Right lobe of liver (tissue), 6 donors: Measurements from ENCODE around the gene ELOVL6. TPM values are rescaled to one million over a fixed set of nuclear protein-coding genes. Genes with fewer than 3 reads are reported as not detected.
A peak's percentile ranks its signal among the peaks of the same experiment; 100 is the strongest.

Experiments used
- ATAC-seq, 4 donors: fragments of 200-7000 bp; cut with Tn5 transposase; one replicate each; pipeline ENCODE4 v1.9.1; 2020; ENCODE audit warnings: mild to moderate bottlenecking in 4 of 4, moderate library complexity in 4 of 4
- DNase-seq, 3 donors: peaks; one replicate each; pipeline ENCODE4 v3.0.0-alpha.2; 2020
- H3K27ac ChIP-seq, 3 donors: fragments of 200-600 bp; one replicate each; pipeline ENCODE4 v1.8.0; 2022
- H3K27me3 ChIP-seq, 2 donors: fragments of 200-600 bp; one replicate each; pipeline ENCODE4 v1.8.0; 2022
- H3K36me3 ChIP-seq, 4 donors: fragments of 200-600 bp; sonication (generic) in 1 of 4; one replicate each; pipeline versions ENCODE4 v1.5.1 to v1.8.0; 2017 to 2022; ENCODE audit warnings: control low read depth in 1 of 4
- H3K4me1 ChIP-seq, 4 donors: fragments of 200-600 bp; sonication (generic) in 1 of 4; one replicate each; pipeline versions ENCODE4 v1.5.1 to v1.8.0; 2017 to 2022; ENCODE audit warnings: control low read depth in 1 of 4
- H3K4me3 ChIP-seq, 3 donors: fragments of 200-600 bp; one replicate each; pipeline ENCODE4 v1.8.0; 2022
- H3K9me3 ChIP-seq, 4 donors: fragments of 200-600 bp; sonication (generic) in 1 of 4; one replicate each; pipeline versions ENCODE4 v1.5.1 to v1.8.0; 2017 to 2022; ENCODE audit warnings: control low read depth in 1 of 4
- CTCF ChIP-seq, 4 donors: fragments of 200-600 bp in 3 of 4; fragments of 450-650 bp in 1 of 4; IDR thresholded peaks; one replicate each; pipeline versions ENCODE4 v1.5.1 to v1.8.0; 2016 to 2022; ENCODE audit warnings: antibody characterized with exemption in 4 of 4, mild to moderate bottlenecking in 2 of 4
- POLR2A ChIP-seq: fragments of 450-650 bp; IDR thresholded peaks from one replicate; pipeline ENCODE4 v1.6.1; 2017; ENCODE audit warnings: antibody characterized with exemption, mild to moderate bottlenecking
- WGBS: methylation state at CpG from one replicate; pipeline ENCODE4 v1.1.6; 2018; ENCODE audit warnings: low coverage, low lambda C conversion rate; ENCODE audit not compliant: insufficient coverage; ENCODE audit errors: missing lambda C conversion rate; 5-methylcytosine and 5-hydroxymethylcytosine counted together
- intact Hi-C, 2 donors: fragments of 100-400 bp; cut with DNase I; formaldehyde crosslinking; loops; one replicate each; pipeline versions ENCODE4 v1.11.2 to v1.14.1; 2022
- total RNA-seq, 6 experiments: library from RNA; depleted of rRNA in 2 of 6; stranded (reverse); fragments of >200 nt in 2 of 6; fragmentation: NEBNext Ultra II Directional in 3 of 6; extraction: Animal tissue kit (Norgen Biotek cat#: 25700) in 3 of 6; gene quantifications; one replicate each; pipeline versions ENCODE4 v1.1.0 to v1.2.4, GENCODE V29; 2016 to 2023
- donor health status: DM: no; HTN: yes; CAD: no.
- donor health status: DM: no; HTN: no; CAD: no.
- donor health status: DM: no; HTN: no; CAD: no.
- donor health status: DM: no; HTN: yes; CAD: no.
- donor health status: DM: no; HTN: yes; CAD: no.

ELOVL6 gene
- total RNA-seq, 6 experiments from 2014 or later = 21.5 to 94.8 (median 31.2) TPM

DNA sequence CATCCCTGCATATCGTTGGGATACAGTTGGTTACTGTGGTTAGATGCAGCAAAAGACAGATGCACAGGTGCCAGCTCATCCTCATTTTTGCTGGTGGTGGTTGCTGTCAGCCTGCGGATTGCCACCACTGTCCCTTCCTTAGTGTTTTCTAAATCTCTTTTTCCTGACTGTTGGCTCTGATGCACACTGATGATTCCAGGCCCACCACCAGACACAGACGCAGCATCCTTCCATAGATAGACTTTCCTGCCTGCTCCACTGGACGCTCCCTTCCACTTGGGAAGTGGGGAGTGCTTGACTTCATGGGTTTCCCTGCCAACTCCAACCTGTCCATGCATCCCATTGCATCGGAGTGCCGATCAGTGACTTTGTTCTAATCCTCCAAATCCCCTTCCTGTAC lies 184.2 kb downstream of the ELOVL6 start:
- ATAC-seq = no peak
- Histone ChIP-seq H3K27me3 (no peaks in the 10 kb centered on the region), H3K36me3 (no peaks in the 10 kb centered on the region), H3K27ac (no peak overlapping the region), H3K4me1 (peaks cover 0 to 20% (median 5%) of the 10 kb centered on the region in 4 donors), H3K9me3 (no peaks in the 10 kb centered on the region), H3K4me3 (no peak overlapping the region)
- intact Hi-C loops = no loop called here
- TF ChIP-seq POLR2A = no peak
- 94% methylated on average over 6 of the region's 6 CpGs for WGBS
- no peak for DNase-seq

GRCh38 chr4:110012917-110013316 lies 185.5 kb downstream of the ELOVL6 start:
- peaks cover 0 to 34% (median 12%) of the 10 kb centered on the region in 4 donors for H3K4me1 ChIP-seq
- DNase-seq = no peak
- intact Hi-C loops = no loop called here
- TF ChIP-seq CTCF (IDR thresholded peaks at IDR 0.05) = no peak
- TF ChIP-seq POLR2A = no peak
- no peaks in the 10 kb centered on the region for H3K36me3 ChIP-seq
- no peaks in the 10 kb centered on the region for H3K27me3 ChIP-seq
- WGBS = 7% methylated on average over 1 of the region's 1 CpG
- H3K9me3 ChIP-seq = no peaks in the 10 kb centered on the region
- peak overlapping the region in 1 of 3 donors; percentile 22 for H3K27ac ChIP-seq
- H3K4me3 ChIP-seq = no peak overlapping the region
- ATAC-seq = no peak

- intact Hi-C loops = no loop called here
- peaks cover 0 to 46% (median 21%) of the 10 kb centered on the region in 4 donors for H3K4me1 ChIP-seq
- no peaks in the 10 kb centered on the region for H3K9me3 ChIP-seq
- 95% methylated on average over 4 of the region's 4 CpGs for WGBS
- DNase-seq (no peak), ATAC-seq (no peak)
- H3K27ac ChIP-seq = no peak overlapping the region
- H3K4me3 ChIP-seq = no peak overlapping the region
- TF ChIP-seq POLR2A (no peak), CTCF (IDR thresholded peaks at IDR 0.05) (no peak)
- H3K36me3 ChIP-seq = no peaks in the 10 kb centered on the region
- H3K27me3 ChIP-seq = no peaks in the 10 kb centered on the region
Measured at GRCh38 chr4:110010797-110011196, 187.6 kb downstream of the ELOVL6 start.

DNA sequence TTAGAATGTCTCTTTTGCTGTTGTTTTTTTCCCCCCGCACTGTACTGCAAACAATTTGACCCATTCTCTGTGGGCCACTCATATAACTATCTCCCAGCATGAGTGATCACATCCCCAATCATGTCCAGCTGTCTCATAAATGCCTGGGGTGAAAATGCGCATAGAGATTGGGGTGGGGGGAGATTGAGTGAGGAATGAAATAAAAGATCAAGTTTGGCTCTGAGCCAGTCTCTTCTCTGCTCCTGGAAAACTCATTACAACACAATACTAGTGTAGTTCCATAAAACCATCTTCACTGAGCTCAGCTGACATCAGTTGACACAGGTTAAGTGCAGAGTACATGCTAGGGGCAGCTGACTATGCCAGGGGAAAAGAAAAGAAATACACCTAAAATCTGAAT lies 188.9 kb downstream of the ELOVL6 start:
- peak overlapping the region in 1 of 3 donors; percentile 72 for H3K27ac ChIP-seq
- no peak overlapping the region for H3K4me3 ChIP-seq
- H3K27me3 ChIP-seq = no peaks in the 10 kb centered on the region
- intact Hi-C loops = loop anchor here in 1 of 2 donors (10.0 kb wide), 1 partner anchor 305 kb away; no protein-coding TSS in a partner anchor
- TF ChIP-seq POLR2A (no peak), CTCF (IDR thresholded peaks at IDR 0.05) (no peak)
- whole genome bisulfite sequencing = 88% methylated on average over 2 of the region's 2 CpGs
- DNase-seq (no peak), ATAC-seq (peak in 2 of 4 donors; percentile 42 to 45)
- H3K9me3 ChIP-seq = no peaks in the 10 kb centered on the region
- peaks cover 0 to 48% (median 23%) of the 10 kb centered on the region in 4 donors for H3K4me1 ChIP-seq
- H3K36me3 ChIP-seq = no peaks in the 10 kb centered on the region

DNA sequence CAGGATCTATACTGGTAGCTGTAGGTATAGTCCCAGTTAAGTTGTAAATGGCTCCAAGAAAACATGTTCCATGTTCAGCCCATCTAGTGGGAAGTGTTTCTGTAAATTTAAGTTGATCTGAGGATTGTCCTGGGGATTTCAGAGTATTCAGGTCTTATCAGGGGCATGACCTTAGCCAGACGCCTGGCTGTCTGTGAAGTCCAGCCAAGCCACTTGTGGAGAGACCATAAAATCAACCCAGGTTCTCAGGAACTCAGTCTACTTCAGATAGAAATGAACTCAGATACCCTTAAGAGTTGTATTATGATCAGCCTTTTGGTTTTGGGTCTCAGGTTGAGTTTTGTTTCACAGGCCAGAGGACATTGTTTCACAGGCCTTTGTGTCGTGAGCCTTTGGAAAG lies 189.9 kb downstream of the ELOVL6 start:
- Histone ChIP-seq H3K9me3 (no peaks in the 10 kb centered on the region), H3K27ac (peak overlapping the region in 2 of 3 donors; percentile 31 to 72), H3K4me1 (peaks cover 0 to 48% (median 23%) of the 10 kb centered on the region in 4 donors), H3K4me3 (no peak overlapping the region), H3K27me3 (no peaks in the 10 kb centered on the region), H3K36me3 (no peaks in the 10 kb centered on the region)
- TF ChIP-seq CTCF (IDR thresholded peaks at IDR 0.05) (no peak), POLR2A (no peak)
- intact Hi-C loops = loop anchor here in 1 of 2 donors (10.0 kb wide), 1 partner anchor 306 kb away; no protein-coding TSS in a partner anchor
- peak; percentile 34 to 70 (median 46) for ATAC-seq
- WGBS = 63% methylated on average over 2 of the region's 2 CpGs
- peak in 2 of 3 donors; percentile 56 to 71 for DNase-seq
